Endometrial microvascular endothelial cells (primary cell): ENCODE results near the gene PDK1. TPM values are rescaled to one million over a fixed set of nuclear protein-coding genes. Genes with fewer than 3 reads are reported as not detected.
"Not testable (repeated sequence)": the region's sequence is repeated elsewhere in the genome, so short reads cannot be mapped to it uniquely, and the experiment has no call there.

ENCODE experiments used
- in situ Hi-C: cut with HindIII; loops from 2 replicates; pipeline ENCODE4 v1.10.0; 2017; ENCODE audit warnings: low sequenced_read_pairs, low pct_unique_long_range_greater_than_20kb; ENCODE audit errors: inconsistent ontology term
- total RNA-seq: library from RNA; depleted of rRNA; stranded (reverse); fragments of >200 nt; gene quantifications from one replicate; pipeline ENCODE4 v1.2.3, GENCODE V29; 2015; ENCODE audit errors: inconsistent ontology term

PDK1 gene
- total RNA-seq = 11.2 TPM

DNA sequence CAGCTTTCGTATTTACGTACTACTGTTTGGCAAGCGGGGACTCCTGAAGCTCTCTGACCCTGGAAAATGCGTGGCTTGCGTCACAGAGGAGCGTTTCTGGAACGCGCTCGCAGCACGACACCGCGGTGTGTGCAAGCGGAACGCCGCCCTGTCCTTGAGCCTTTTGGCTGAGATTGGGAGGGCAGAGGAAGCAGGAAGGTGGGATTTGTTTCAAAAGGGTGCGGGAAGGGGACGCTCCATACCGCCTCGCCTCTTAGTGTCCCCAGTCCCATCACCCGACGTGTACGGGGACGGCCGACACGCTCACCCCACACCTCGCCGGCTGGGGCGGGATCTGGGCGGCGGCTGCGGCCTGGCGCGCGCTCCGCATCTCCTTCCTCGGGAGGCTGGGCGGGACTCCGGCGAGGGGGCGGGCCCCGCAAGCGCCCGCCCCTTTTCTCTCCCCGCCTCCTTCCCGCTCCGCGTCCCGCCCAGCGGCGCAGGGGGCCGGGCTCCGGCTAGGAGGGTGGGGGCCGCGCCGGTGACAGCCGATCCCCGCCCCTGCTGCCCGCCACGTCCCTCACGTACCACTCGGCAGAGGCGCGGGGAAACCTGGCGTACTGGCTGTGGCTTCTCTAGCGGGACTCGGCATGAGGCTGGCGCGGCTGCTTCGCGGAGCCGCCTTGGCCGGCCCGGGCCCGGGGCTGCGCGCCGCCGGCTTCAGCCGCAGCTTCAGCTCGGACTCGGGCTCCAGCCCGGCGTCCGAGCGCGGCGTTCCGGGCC is at the start of gene PDK1:
Gene PDK1 (plus strand): TSS at position 569 of the 762 bp plus-strand sequence. CDS start 61 bp downstream, at position 630.
- in situ Hi-C loops = no loop called here

GRCh38 chr2:172507199-172507598 is 48.7 kb upstream of the PDK1 start:
- in situ Hi-C loops = no loop called here

DNA sequence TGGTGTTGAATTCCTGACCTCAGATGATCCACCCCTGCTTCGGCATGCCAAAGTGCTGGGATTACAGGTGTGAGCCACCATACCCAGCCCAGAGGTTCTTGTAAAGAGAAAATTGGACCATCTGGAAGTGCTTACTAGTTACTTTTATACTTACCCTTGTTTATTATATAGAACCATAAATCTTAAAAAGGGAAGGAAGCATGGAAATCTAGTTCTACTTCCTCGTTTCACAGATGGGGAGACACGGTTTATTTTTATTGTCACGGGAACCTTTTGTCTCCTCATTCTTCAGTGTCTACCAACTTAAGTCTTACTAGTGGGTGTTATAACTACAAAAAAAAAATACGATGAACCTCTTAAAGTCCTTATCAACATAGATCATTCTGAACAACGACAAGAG is 45.8 kb upstream of the PDK1 start:
- in situ Hi-C loops = no loop called here

- in situ Hi-C loops = no loop called here
Measured at GRCh38 chr2:172510548-172510947, 45.3 kb upstream of the PDK1 start.

DNA sequence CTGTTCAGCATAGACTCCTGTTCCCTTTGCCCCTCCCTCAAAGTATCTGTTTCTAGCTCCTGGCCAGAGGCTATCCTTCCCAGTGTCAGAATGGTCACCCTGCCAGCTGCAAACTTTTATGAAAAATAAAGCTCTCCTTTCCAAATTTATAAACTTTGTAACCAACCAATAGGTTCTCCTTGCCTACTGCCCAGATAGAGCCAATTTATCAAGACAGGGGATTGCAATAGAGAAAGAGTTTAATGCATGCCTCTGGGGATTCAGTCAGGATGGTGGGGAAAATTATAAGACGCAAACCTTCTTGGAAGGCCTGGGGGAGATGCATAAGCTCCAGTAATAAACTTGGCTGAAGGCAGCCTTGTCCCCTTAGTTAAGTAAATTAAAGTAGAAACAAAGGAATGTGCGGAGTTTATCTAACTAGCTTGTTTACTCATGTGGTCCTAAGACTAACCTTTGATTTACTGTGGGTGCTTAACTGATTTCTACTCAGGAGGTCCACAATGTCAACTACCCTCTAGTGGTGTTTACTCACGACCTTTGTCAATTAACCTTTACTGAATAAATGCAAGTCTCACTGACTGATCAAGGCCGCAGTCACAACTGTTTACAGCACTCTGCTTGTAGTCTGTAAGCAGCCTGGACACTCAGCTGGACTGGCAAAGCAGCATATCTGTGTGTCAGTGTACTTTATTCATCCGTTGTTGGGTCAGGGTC is 42.9 kb upstream of the PDK1 start:
- in situ Hi-C loops = no loop called here

GRCh38 chr2:172513524-172513900 is 42.4 kb upstream of the PDK1 start:
- in situ Hi-C loops = no loop called here

DNA sequence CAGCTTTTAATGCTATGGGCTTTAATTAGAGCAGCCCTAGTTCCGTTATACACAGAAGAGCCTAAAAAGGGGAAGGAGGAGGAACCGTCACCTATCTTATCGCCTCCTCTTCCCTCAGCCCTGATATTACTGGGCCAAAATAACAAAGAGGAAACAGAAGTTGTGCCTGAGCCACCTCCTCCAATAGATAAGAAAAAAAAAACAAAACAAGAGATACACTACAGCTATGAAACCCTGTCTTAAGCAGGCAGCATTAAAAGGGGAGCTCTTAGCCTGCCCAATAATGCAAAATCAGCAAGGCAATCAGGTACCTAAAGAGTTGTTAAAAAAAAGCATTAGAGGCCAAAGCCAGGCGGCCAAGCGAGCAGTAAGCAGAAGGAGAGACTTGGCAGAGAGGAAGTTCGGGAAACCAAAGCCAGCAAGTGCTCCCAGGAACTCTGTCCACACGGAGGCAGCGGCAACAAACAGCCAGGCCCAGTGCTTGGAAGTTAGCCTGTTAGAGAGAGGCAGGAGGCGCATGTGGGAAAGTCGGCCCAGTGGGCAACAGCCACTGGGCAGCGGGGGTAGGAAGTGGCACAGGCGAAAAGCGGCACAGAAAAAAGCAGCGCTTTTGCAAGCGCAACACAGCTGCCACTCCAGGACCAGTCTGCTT is 41.8 kb upstream of the PDK1 start:
- in situ Hi-C loops = no loop called here

DNA sequence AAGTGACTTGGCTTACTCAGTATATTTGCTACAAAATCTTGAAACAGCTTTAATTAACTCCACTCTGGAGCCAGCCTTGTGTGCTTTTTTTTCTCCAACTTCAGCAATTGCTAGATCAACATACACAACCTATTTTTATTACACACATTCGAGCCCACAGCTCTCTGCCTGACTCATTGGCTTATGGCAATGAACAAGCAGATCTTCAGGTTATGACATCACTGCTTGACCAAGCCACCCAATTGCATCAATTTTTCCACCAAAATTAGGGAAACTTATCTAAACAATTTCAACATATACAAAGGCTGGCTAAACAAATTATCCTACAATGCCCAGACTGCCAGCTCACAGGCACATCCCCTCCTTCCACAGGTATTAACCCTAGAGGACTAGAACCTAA is 39.6 kb upstream of the PDK1 start:
- in situ Hi-C loops = no loop called here

- in situ Hi-C loops = no loop called here
Measured at GRCh38 chr2:172518995-172519394, 36.9 kb upstream of the PDK1 start.

DNA sequence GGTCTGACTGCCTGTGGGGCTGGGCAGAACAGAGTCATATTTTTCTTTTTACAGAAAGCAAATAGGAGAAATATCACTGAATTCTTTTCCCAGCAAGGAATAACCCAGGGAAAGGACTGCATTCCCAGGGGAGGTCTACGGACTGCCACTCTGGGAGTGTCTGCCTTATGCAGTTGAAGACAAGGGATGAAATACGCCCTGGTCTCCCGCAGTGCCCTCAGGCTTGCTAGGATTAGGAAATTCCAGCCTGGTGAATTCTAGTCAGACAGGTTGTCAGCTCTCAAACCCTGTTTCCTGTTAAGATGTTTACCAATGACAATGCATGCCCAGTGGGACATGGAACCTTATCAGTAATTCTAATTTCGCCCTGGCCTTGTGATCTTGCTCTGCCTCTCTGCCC is 30.3 kb upstream of the PDK1 start:
- in situ Hi-C loops = no loop called here

GRCh38 chr2:172531309-172531708 is 24.6 kb upstream of the PDK1 start:
- in situ Hi-C loops = no loop called here

GRCh38 chr2:172532461-172532860 is 23.4 kb upstream of the PDK1 start:
- in situ Hi-C loops = not testable (repeated sequence)

GRCh38 chr2:172533687-172534086 is 22.2 kb upstream of the PDK1 start:
- in situ Hi-C loops = no loop called here

DNA sequence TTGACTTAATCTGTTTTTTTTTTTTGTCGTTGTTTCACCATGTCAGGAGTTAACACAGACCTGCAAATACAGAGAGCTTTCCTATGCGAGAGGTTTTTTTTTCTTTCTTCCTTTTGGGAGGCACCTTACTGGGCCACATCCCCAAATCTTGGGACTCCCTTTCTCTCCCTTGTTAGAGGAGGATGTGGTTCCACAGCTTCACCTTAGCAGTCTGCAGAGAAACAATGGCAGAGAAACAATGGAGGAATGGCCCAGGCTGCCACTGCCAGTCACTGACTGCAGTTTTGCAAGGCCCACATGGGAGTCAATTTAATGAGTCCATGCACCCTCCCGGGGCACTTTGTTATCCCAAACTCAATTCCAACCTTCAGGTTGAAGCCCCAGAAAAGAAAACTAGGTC is 20.8 kb upstream of the PDK1 start:
- in situ Hi-C loops = no loop called here

- in situ Hi-C loops = not testable (repeated sequence)
Measured at GRCh38 chr2:172537851-172538250, 18.0 kb upstream of the PDK1 start.

GRCh38 chr2:172539767-172540166 is 16.1 kb upstream of the PDK1 start:
- in situ Hi-C loops = no loop called here

DNA sequence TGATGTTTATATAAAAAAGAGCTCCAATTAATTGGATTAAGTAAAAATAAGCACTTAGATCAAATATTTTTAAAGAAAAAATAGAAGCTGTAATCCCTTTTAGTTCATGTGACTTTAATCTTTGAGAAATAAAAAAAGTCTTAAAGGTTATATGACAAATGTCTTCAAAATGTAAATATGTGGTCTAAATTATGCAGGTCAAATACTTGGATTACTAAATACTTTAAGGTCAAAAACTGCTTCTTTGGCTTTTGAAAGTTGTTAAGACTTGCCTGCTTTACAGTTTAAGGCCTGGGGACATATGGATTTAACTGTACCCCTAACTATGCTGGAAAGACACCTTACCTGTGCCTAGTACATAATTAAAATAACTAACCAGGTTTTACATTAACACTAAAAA is 15.5 kb upstream of the PDK1 start:
- in situ Hi-C loops = no loop called here

- in situ Hi-C loops = no loop called here
Measured at GRCh38 chr2:172545408-172546075, 10.3 kb upstream of the PDK1 start.

DNA sequence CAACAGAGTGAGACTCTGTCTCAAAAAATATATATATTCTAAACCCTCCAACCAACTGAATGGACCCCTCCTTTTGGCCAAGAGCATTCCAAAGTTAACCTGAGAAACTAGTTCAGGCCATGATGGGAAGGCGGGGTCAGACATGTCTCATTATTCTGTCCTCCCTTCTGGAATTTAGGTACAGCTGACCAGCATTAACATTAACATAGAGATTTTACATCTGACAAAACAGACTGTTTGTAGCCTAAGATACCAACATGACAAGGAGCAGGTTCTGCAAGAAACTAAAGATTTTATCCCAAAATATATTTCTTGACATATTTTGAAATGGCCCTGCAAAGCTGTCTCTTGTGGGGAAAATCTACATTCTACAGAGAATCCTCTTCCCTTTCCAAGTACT is 6.8 kb upstream of the PDK1 start:
- in situ Hi-C loops = no loop called here
